Muscle of leg (tissue), 16 donors: Measurements from ENCODE around the gene CLEC1B. TPM values are rescaled to one million over a fixed set of nuclear protein-coding genes. Genes with fewer than 3 reads are reported as not detected.
"Not testable (repeated sequence)": the region's sequence is repeated elsewhere in the genome, so short reads cannot be mapped to it uniquely, and the experiment has no call there.

Experiments used
- DNase-seq: peaks from one replicate; pipeline ENCODE4 v3.0.0; 2013
- H3K27ac ChIP-seq: one replicate; pipeline ENCODE4 v1.5.1; 2013; ENCODE audit warnings: mild to moderate bottlenecking, low read length, control low read depth
- H3K27me3 ChIP-seq: one replicate; pipeline ENCODE4 v1.6.1; 2013; ENCODE audit warnings: low read length; ENCODE audit not compliant: control insufficient read depth, insufficient read depth
- H3K36me3 ChIP-seq: one replicate; pipeline ENCODE4 v1.6.1; 2013; ENCODE audit warnings: low read length; ENCODE audit not compliant: control insufficient read depth, insufficient read depth
- H3K4me1 ChIP-seq: one replicate; pipeline ENCODE4 v1.6.1; 2013; ENCODE audit warnings: low read length; ENCODE audit not compliant: control insufficient read depth, insufficient read depth
- H3K4me3 ChIP-seq: one replicate; pipeline ENCODE4 v1.5.1; 2013; ENCODE audit warnings: low read length, control low read depth
- H3K9me3 ChIP-seq: replicated peaks from 2 replicates; pipeline ENCODE4 v1.6.1; 2013; ENCODE audit warnings: low read depth, low read length; ENCODE audit not compliant: control insufficient read depth
- WGBS: methylation state at CpG from one replicate; pipeline ENCODE4 v1.1.5; 2013; ENCODE audit warnings: missing lambda C conversion rate; ENCODE audit not compliant: insufficient coverage; 5-methylcytosine and 5-hydroxymethylcytosine counted together
- long read RNA-seq, 11 donors: transcript quantifications; one replicate each; lab custom pipeline, GENCODE V29; 2026
- polyA plus RNA-seq, 8 donors: library from polyadenylated mRNA; unstranded; fragments of 120-200 nt; gene quantifications; one replicate each; pipeline versions ENCODE4 v1.2.1 to v1.2.3, GENCODE V29; 2013; ENCODE audit warnings: inconsistent platforms in 1 of 8, low replicate concordance in 1 of 8; ENCODE audit not compliant: insufficient read length in 8 of 8, insufficient read depth in 1 of 8
- total RNA-seq: library from RNA; stranded (reverse); fragments of 120-200 nt; gene quantifications from one replicate; pipeline ENCODE4 v1.2.4, GENCODE V29; 2013

The CLEC1B gene
- total RNA-seq (0.13 TPM), polyA plus RNA-seq (under 1 TPM in 6 of 8 donors, not detected in 2; 0.08 to 0.48 (median 0.32) TPM)
- long read RNA-seq, donor 1: 0 reads
- long read RNA-seq, donor 2: 0 reads
- long read RNA-seq, donor 3: 0 reads
- long read RNA-seq, donor 4: 0 reads
- long read RNA-seq, donor 5: 0 reads
- long read RNA-seq, donor 6: 0 reads
- long read RNA-seq, donor 7: 0 reads
- long read RNA-seq, donor 8: 0 reads
- long read RNA-seq, donor 9: 0 reads
- long read RNA-seq, donor 10: 0 reads
- long read RNA-seq, donor 11: 0 reads

DNA sequence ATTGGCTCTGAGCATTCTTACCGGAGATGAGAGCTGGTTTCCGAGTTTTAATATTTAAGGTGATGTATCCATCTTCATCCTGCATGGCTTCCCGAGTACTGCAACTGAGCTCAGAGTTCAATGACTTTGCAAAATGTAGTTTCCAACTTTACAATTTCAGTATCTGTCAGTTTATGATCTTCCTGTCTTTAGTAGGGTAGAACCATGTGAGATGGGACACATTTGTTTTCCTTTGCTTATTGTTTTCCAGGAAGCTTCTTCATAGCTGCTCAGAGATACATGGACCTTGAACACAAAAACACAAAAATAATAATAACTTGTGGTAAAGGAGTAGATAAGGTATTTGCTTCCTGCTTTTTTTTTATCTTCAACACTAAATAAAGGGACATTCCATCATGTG is at the start of gene CLEC1B:
CLEC1B (minus strand) TSS at position 106 of the 400 bp plus-strand sequence; CDS start at position 85, 21 bp downstream.
- H3K36me3 ChIP-seq: no peaks in the 10 kb centered on the region
- no CpG with 5 or more reads among the region's 3 CpGs for WGBS
- H3K9me3 ChIP-seq: no peaks in the 10 kb centered on the region
- no peaks in the 10 kb centered on the region for H3K4me1 ChIP-seq
- H3K27ac ChIP-seq: no peak within 1 kb of the TSS
- no peak within 1 kb of the TSS for H3K4me3 ChIP-seq
- H3K27me3 ChIP-seq: no peaks in the 10 kb centered on the region
- no peak for DNase-seq

DNA sequence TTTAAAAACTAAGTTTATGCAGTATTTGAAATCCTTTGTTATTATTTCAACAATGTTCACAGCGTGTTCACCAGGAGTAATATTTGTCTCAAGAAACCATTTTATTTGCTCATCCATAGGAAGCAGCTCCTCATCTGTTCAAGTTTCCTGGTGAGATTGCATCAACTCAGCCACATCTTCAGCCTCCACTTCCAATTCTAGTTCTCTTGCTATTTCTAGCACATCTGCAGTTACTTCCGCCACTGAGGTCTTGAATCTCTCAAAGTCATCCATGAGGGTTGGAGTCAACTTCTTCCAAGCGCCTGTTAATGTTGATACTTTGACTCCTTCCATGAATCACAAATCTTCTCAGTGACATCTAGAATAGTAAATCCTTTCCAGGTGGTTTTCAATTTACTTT is 49.6 kb upstream of the CLEC1B start:
- Histone ChIP-seq H3K36me3 (no peaks in the 10 kb centered on the region), H3K9me3 (no peaks in the 10 kb centered on the region), H3K27ac (no peak overlapping the region), H3K4me1 (no peaks in the 10 kb centered on the region), H3K27me3 (no peaks in the 10 kb centered on the region), H3K4me3 (no peak overlapping the region)
- 80% methylated on average over 1 of the region's 3 CpGs for WGBS
- DNase-seq: peak; percentile 37

DNA sequence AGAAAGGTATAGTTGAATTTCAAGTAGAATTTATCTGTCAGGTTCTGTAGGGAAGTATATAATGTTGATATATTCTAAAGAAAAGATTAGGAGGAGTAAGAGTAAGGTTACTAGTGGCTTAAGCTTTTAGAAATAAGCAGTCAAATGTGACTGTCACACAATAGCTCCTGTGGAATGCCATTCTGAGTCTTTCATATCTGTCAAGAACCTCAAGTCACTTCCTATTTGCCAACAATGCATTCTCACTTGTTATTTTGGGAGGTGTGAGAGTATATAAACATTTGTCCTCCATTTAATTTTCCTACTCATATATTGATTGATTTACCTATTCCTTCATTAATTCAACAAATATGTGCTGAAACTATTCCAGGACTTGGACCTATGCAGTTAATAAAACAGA is 43.2 kb upstream of the CLEC1B start:
- no peak overlapping the region for H3K27ac ChIP-seq
- no peak overlapping the region for H3K4me3 ChIP-seq
- no peaks in the 10 kb centered on the region for H3K4me1 ChIP-seq
- peak; percentile 14 for DNase-seq
- no peaks in the 10 kb centered on the region for H3K36me3 ChIP-seq
- no peaks in the 10 kb centered on the region for H3K9me3 ChIP-seq
- H3K27me3 ChIP-seq: no peaks in the 10 kb centered on the region

DNA sequence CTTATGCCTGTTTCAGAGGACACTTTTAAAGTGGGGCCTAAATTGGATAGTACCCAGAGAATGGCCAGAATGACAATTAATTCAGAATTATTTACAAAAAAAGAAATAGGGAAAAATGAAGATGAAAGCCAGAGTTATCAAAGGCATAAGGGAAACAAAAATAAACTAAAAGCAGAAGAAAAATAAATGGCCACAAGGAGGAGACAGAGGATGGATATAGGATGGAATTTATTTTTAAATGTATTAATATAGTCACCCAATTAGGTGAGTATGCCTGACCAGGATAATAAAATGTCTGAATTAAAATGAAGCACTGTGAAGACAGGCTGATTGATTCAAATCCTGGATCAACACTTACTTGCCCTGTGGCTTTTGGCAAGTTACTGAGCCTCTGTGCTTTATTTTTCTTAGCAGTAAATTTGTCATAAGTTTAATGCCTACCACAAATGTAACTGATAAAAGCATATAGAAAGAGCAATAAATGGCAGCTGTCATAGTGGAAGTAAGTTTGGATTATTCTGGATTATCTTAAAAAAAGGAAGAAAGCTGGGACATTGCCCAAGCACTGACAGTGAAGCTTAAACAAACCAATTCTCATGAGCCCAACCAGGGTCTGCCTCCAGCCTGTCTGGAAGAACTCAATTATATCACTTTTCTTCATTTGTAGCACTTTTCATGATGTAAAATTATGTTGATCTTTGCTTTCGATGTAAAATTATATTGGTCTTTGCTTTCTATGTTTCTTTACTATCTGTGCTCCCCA is 35.0 kb upstream of the CLEC1B start:
- DNase-seq: peak; percentile 25
- Histone ChIP-seq H3K4me1 (no peaks in the 10 kb centered on the region), H3K27ac (no peak overlapping the region), H3K36me3 (no peaks in the 10 kb centered on the region), H3K9me3 (no peaks in the 10 kb centered on the region), H3K27me3 (no peaks in the 10 kb centered on the region), H3K4me3 (no peak overlapping the region)
- no CpG with 5 or more reads among the region's 1 CpG for WGBS

DNA sequence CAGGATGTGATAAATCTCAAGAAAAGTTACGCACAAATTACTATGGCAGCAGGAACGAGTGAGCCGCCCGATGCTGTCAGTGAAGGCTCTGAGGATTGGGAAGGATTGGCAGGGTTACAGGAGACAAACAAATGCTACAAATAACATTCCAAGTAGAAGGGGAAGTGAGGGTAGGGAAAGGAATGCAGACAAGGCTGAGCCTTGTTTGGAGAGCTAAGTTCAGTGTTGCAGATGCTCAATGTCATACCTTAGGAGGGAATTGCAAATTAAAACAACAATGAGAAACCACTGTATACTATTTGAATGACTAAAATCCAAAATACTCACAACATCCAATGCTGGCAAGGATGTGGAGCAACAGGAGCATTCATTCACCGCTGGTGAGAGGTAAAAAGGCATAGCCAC is 32.9 kb upstream of the CLEC1B start:
- Histone ChIP-seq H3K4me1 (no peaks in the 10 kb centered on the region), H3K9me3 (no peaks in the 10 kb centered on the region), H3K36me3 (no peaks in the 10 kb centered on the region), H3K4me3 (no peak overlapping the region), H3K27me3 (no peaks in the 10 kb centered on the region), H3K27ac (no peak overlapping the region)
- WGBS: no CpG with 5 or more reads among the region's 5 CpGs
- DNase-seq: no peak

DNA sequence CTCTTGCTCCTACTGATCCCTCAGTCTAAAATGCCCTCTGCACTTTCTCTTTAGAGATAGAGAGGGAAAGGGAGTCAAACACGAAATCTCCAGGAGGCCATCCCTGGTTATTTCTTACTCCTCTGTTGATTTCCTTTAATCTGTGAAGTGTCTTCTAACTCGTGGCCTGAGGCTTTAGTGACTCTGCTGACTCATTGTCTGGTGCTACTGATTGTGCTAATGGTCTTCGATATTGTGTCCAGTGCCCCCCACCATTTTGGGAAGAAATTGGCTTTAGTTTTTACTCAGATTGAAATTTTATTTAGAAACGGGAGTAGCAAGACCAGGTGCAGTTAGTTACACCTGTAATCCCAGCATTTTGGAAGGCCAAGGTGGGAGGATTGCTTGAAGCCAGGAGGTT is 32.4 kb upstream of the CLEC1B start:
- Histone ChIP-seq H3K9me3 (no peaks in the 10 kb centered on the region), H3K4me1 (no peaks in the 10 kb centered on the region), H3K36me3 (no peaks in the 10 kb centered on the region), H3K27ac (no peak overlapping the region), H3K4me3 (no peak overlapping the region), H3K27me3 (no peaks in the 10 kb centered on the region)
- DNase-seq: no peak
- 83% methylated on average over 2 of the region's 4 CpGs for WGBS

DNA sequence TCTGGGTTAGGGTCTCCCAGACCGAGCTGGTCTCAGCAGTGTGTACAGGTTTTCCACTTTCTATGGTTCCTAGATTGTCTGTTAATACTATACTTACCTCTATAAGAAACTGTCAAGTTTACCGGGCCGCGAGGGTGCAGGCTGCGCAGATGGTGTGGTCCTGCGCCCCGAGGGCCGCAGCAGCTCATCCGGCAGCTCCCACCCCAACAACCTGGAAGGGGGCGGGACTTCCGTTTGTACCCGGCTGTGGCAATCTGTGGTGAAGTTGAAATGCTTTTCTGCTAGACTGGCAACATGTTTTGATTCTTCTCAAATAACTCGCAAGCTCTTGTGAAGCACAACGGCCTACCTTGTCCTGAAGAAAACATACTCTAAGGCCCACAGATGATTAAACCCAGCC is 31.5 kb upstream of the CLEC1B start, which contains the start of gene CLEC9A:
CLEC9A (plus strand) TSS at position 237 of the 400 bp plus-strand sequence. CDS start 22,006 bp downstream, outside the sequence.
- no peak within 1 kb of the TSS for H3K4me3 ChIP-seq
- no peaks in the 10 kb centered on the region for H3K27me3 ChIP-seq
- WGBS: 90% methylated on average over 2 of the region's 14 CpGs
- no peaks in the 10 kb centered on the region for H3K4me1 ChIP-seq
- H3K27ac ChIP-seq: no peak within 1 kb of the TSS
- no peak for DNase-seq
- no peaks in the 10 kb centered on the region for H3K36me3 ChIP-seq
- H3K9me3 ChIP-seq: no peaks in the 10 kb centered on the region

DNA sequence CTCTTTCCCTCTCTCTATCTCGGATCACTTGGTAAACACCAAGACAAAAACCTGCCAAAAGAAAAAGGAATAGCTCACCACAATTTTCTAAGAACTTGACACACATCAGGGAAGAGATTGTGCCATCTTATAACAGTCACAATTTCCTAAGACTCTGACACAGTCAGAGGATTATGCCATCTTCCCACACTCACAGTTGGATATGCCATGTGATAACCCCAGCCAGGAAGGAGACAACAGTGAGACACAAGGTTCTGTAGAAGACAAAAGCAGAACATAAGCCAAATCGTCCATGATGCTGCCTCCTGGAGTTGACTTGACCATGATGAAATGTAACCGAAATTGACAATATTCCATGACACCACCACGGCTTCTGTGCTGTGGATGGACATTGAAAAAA is 28.8 kb upstream of the CLEC1B start:
- H3K4me3 ChIP-seq: no peak overlapping the region
- H3K27ac ChIP-seq: no peak overlapping the region
- H3K4me1 ChIP-seq: no peaks in the 10 kb centered on the region
- H3K36me3 ChIP-seq: no peaks in the 10 kb centered on the region
- no peaks in the 10 kb centered on the region for H3K9me3 ChIP-seq
- peak; percentile 11 for DNase-seq
- WGBS: 79% methylated on average over 2 of the region's 4 CpGs
- no peaks in the 10 kb centered on the region for H3K27me3 ChIP-seq

DNA sequence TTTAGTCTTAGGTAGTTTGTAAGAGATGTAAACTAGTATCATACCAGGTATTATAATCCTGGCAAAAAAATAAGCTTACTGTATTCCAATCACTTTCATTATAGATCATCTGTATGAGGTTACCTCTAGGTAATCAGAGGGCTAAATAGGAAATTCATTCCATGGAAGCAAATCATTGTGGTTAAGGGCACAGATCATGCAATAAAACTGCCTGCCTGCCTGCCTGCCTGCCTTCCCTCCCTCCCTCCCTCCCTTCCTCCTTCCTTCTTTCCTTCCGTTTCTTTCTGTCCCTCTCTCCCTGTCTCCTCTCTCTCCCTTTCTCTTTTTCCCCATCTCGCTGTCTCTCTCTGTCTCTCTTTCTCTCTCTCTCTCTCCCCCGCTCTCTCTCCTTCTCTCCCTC is 28.4 kb upstream of the CLEC1B start:
- no peaks in the 10 kb centered on the region for H3K9me3 ChIP-seq
- H3K4me3 ChIP-seq: no peak overlapping the region
- no peaks in the 10 kb centered on the region for H3K36me3 ChIP-seq
- H3K27ac ChIP-seq: no peak overlapping the region
- DNase-seq: no peak
- 65% methylated on average over 3 of the region's 3 CpGs for WGBS
- no peaks in the 10 kb centered on the region for H3K27me3 ChIP-seq
- no peaks in the 10 kb centered on the region for H3K4me1 ChIP-seq

DNA sequence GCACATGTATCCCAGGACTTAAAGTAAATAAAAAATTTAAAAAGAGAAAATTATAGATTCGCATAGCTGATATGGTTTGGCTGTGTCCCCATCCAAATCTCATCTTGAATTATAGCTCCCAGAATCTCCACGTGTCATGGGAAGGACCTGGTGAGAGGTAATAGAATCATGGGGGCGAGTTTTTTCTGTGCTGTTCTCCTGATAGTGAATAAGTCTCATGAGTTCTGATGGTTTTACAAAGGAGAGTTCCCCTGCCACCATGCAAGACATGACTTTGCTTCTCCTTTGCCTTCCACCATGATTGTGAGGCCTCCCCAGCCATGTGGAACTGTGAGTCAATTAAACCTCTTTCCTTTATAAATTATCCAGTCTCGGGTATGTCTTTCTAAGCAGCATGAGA is 27.7 kb upstream of the CLEC1B start:
- H3K27me3 ChIP-seq, H3K36me3 ChIP-seq, H3K9me3 ChIP-seq, H3K27ac ChIP-seq, DNase-seq, H3K4me3 ChIP-seq, H3K4me1 ChIP-seq: not testable (repeated sequence)
- WGBS: 100% methylated on average over 1 of the region's 4 CpGs
